ENCODE results near the gene ING4.

GRCh38 chr12:6615802-6616201 lies 47.1 kb downstream of the ING4 start:
- TF ChIP-seq JUND (IDR thresholded peaks at IDR 0.05), result no peak
- TF ChIP-seq, protein P1, sequence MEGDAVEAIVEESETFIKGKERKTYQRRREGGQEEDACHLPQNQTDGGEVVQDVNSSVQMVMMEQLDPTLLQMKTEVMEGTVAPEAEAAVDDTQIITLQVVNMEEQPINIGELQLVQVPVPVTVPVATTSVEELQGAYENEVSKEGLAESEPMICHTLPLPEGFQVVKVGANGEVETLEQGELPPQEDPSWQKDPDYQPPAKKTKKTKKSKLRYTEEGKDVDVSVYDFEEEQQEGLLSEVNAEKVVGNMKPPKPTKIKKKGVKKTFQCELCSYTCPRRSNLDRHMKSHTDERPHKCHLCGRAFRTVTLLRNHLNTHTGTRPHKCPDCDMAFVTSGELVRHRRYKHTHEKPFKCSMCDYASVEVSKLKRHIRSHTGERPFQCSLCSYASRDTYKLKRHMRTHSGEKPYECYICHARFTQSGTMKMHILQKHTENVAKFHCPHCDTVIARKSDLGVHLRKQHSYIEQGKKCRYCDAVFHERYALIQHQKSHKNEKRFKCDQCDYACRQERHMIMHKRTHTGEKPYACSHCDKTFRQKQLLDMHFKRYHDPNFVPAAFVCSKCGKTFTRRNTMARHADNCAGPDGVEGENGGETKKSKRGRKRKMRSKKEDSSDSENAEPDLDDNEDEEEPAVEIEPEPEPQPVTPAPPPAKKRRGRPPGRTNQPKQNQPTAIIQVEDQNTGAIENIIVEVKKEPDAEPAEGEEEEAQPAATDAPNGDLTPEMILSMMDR (IDR thresholded peaks at IDR 0.05), result no peak
- TF ChIP-seq YY1 (IDR thresholded peaks at IDR 0.05; ENCODE audit: low read depth), result no peak
- no peak for TF ChIP-seq EZH2phosphoT487 (IDR thresholded peaks at IDR 0.05; ENCODE audit: borderline replicate concordance, low read depth)
- no peak for TF ChIP-seq SMC3 (IDR thresholded peaks at IDR 0.05; ENCODE audit: low read depth, low read length)
- no peak for TF ChIP-seq NRF1 (IDR thresholded peaks at IDR 0.05; ENCODE audit: low read depth, low read length)

Measured in SK-N-SH (cell line).